Stimulated activated CD4-positive, alpha-beta T cell treated with anti-CD3 and anti-CD28 coated beads, Interleukin-1b, Interleukin-23, amount 100 ng/mL, for 24 hours (primary cell): ENCODE results near the gene RGS10.
"Not testable (repeated sequence)": the region's sequence is repeated elsewhere in the genome, so short reads cannot be mapped to it uniquely, and the experiment has no call there.

Experiments used
- DNase-seq, 4 experiments: peaks; one replicate each; pipeline ENCODE4 v3.0.0-alpha.2; 2020; ENCODE audit warnings: low read depth in 4 of 4, low spot score in 1 of 4

RGS10 gene

GRCh38 chr10:119470920-119471702 is 71.4 kb downstream of the RGS10 start:
- DNase-seq = no peak

GRCh38 chr10:119469846-119470245 is 72.7 kb downstream of the RGS10 start:
- no peak for DNase-seq

- DNase-seq = no peak
Observed at GRCh38 chr10:119469325-119469707, 73.2 kb downstream of the RGS10 start.

GRCh38 chr10:119468542-119469324 is 73.8 kb downstream of the RGS10 start:
- no peak for DNase-seq

- DNase-seq = peak in 1 of 4 experiments; percentile 6
Observed at GRCh38 chr10:119466655-119467054, 75.9 kb downstream of the RGS10 start.

- no peak for DNase-seq
Observed at GRCh38 chr10:119466076-119466475, 76.4 kb downstream of the RGS10 start.

- DNase-seq = no peak
Observed at GRCh38 chr10:119465085-119465484, 77.4 kb downstream of the RGS10 start.

- DNase-seq = not testable (repeated sequence)
Observed at GRCh38 chr10:119463195-119463594, 79.3 kb downstream of the RGS10 start.

- no peak for DNase-seq
Observed at GRCh38 chr10:119462773-119463172, 79.7 kb downstream of the RGS10 start.

GRCh38 chr10:119461923-119462322 is 80.6 kb downstream of the RGS10 start:
- DNase-seq = no peak

- no peak for DNase-seq
Observed at GRCh38 chr10:119461380-119461779, 81.1 kb downstream of the RGS10 start.

- DNase-seq = no peak
Observed at GRCh38 chr10:119460369-119461195, 81.9 kb downstream of the RGS10 start.

- DNase-seq = no peak
Observed at GRCh38 chr10:119459681-119460340, 82.7 kb downstream of the RGS10 start.

GRCh38 chr10:119457966-119458766 is 84.4 kb downstream of the RGS10 start:
- DNase-seq = no peak

GRCh38 chr10:119456435-119456810 is 86.1 kb downstream of the RGS10 start:
- DNase-seq = no peak

- no peak for DNase-seq
Observed at GRCh38 chr10:119455609-119456434, 86.7 kb downstream of the RGS10 start.

- no peak for DNase-seq
Observed at GRCh38 chr10:119454990-119455389, 87.5 kb downstream of the RGS10 start.

- no peak for DNase-seq
Observed at GRCh38 chr10:119454316-119454715, 88.2 kb downstream of the RGS10 start.

GRCh38 chr10:119453313-119453712 is 89.2 kb downstream of the RGS10 start:
- no peak for DNase-seq
